Head of caudate nucleus (tissue), 42 donors: ENCODE data around the gene TMEM253.

ENCODE experiments used
- DNase-seq, 42 donors: peaks; one replicate each; pipeline versions ENCODE4 v3.0.0 to v3.0.0-alpha.2; 2020 to 2021; ENCODE audit warnings: mixed read lengths in 7 of 42
- intact Hi-C: fragments of 100-400 bp; cut with DNase I; formaldehyde crosslinking; loops from one replicate; pipeline ENCODE4 v1.15.0; 2022

Gene TMEM253

GRCh38 chr14:21070083-21070609 lies 30.7 kb upstream of the TMEM253 start, which contains the start of gene ARHGEF40:
ARHGEF40 (plus strand) TSS chr14:21070304; CDS start chr14:21070397, 93 bp downstream.
- intact Hi-C loops: no loop called here
- peak in 41 of 42 donors; percentile 45 to 90 (median 79) for DNase-seq

- intact Hi-C loops: no loop called here
- peak in 26 of 42 donors; percentile 9 to 69 (median 40) for DNase-seq
Observed at GRCh38 chr14:21070610-21071224, 30.1 kb upstream of the TMEM253 start.

- peak; percentile 43 to 93 (median 74) for DNase-seq
- intact Hi-C loops: no loop called here
Observed at GRCh38 chr14:21071225-21072030, 29.4 kb upstream of the TMEM253 start.

GRCh38 chr14:21072031-21072473 lies 28.8 kb upstream of the TMEM253 start:
- peak in 6 of 42 donors; percentile 23 to 57 (median 32) for DNase-seq
- intact Hi-C loops: no loop called here

- intact Hi-C loops: no loop called here
- no peak for DNase-seq
Observed at GRCh38 chr14:21072781-21073339, 28.0 kb upstream of the TMEM253 start.

- intact Hi-C loops: no loop called here
- no peak for DNase-seq
Observed at GRCh38 chr14:21073921-21074320, 26.9 kb upstream of the TMEM253 start.

GRCh38 chr14:21074398-21075272 lies 26.2 kb upstream of the TMEM253 start:
- no peak for DNase-seq
- intact Hi-C loops: no loop called here

GRCh38 chr14:21075719-21076437 lies 25.0 kb upstream of the TMEM253 start:
- intact Hi-C loops: no loop called here
- no peak for DNase-seq

GRCh38 chr14:21077672-21078071 lies 23.2 kb upstream of the TMEM253 start:
- no peak for DNase-seq
- intact Hi-C loops: no loop called here

- intact Hi-C loops: no loop called here
- DNase-seq: no peak
Observed at GRCh38 chr14:21078287-21078686, 22.6 kb upstream of the TMEM253 start.

GRCh38 chr14:21078726-21079125 lies 22.1 kb upstream of the TMEM253 start:
- intact Hi-C loops: no loop called here
- no peak for DNase-seq

- peak in 1 of 42 donors; percentile 27 for DNase-seq
- intact Hi-C loops: no loop called here
Observed at GRCh38 chr14:21081521-21082142, 19.2 kb upstream of the TMEM253 start.

- intact Hi-C loops: no loop called here
- DNase-seq: no peak
Observed at GRCh38 chr14:21083565-21084325, 17.1 kb upstream of the TMEM253 start.

- DNase-seq: no peak
- intact Hi-C loops: no loop called here
Observed at GRCh38 chr14:21084396-21084795, 16.5 kb upstream of the TMEM253 start.

- intact Hi-C loops: no loop called here
- no peak for DNase-seq
Observed at GRCh38 chr14:21084998-21085853, 15.6 kb upstream of the TMEM253 start.

GRCh38 chr14:21086908-21087293 lies 14.0 kb upstream of the TMEM253 start:
- DNase-seq: no peak
- intact Hi-C loops: no loop called here
